Hematopoietic multipotent progenitor cell treated with erythropoietin and hydrocortisone succinate and interleukin-3 and kit ligand, for 17 days (in vitro differentiated cells): ENCODE results near the gene PKP4.
"Not testable (repeated sequence)": the region's sequence is repeated elsewhere in the genome, so short reads cannot be mapped to it uniquely, and the experiment has no call there.

Experiments used
- DNase-seq: peaks from one replicate; pipeline ENCODE4 v3.0.0-alpha.2; 2015; ENCODE audit warnings: low spot score

PKP4 gene

DNA sequence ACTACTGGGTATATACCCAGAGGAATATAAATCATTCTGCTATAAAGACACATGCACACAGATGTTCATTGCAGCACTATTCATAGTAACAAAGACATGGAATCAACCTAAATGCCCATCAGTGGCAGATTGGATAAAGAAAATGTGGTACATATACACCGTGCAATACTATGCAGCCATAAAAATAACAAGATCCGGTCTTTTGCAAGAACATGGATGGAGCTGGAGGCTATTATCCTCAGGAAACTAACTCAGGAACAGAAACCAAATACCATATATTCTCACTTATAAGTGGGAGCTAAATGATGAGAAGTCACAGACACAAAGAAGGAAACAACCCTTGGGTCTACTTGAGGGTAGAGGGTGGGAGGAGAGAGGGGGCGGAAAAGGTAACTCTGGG lies 16.5 kb downstream of the PKP4 start:
- DNase-seq = not testable (repeated sequence)

- DNase-seq = no peak
Measured at GRCh38 chr2:158473719-158474392, 17.1 kb downstream of the PKP4 start.

- DNase-seq = not testable (repeated sequence)
Measured at GRCh38 chr2:158474526-158475011, 17.8 kb downstream of the PKP4 start.

- DNase-seq = no peak
Measured at GRCh38 chr2:158477202-158477601, 20.4 kb downstream of the PKP4 start.

DNA sequence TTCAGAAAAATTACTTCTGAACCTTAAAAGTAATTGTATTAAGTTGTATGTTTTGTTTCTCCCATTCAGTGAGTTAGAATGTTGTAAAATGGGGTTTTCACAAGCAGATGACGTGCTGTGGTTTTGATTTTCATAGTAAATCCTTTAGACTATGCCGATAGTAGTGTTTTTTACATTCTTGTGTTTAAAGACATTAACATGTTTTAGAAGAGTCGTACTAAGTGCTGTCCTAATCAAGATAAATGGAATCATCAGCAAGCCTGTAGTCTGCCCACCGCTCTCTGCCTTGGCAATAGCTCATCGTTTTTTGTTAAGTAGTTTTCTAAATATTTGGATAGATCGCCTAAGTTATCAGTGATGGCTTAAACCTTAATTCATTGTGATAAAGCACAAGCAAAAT lies 21.5 kb downstream of the PKP4 start:
- DNase-seq = no peak

GRCh38 chr2:158478816-158479215 lies 22.1 kb downstream of the PKP4 start:
- no peak for DNase-seq

GRCh38 chr2:158481116-158481515 lies 24.4 kb downstream of the PKP4 start:
- no peak for DNase-seq

GRCh38 chr2:158482594-158482993 lies 25.8 kb downstream of the PKP4 start:
- no peak for DNase-seq

GRCh38 chr2:158484892-158485556 lies 28.3 kb downstream of the PKP4 start:
- no peak for DNase-seq

DNA sequence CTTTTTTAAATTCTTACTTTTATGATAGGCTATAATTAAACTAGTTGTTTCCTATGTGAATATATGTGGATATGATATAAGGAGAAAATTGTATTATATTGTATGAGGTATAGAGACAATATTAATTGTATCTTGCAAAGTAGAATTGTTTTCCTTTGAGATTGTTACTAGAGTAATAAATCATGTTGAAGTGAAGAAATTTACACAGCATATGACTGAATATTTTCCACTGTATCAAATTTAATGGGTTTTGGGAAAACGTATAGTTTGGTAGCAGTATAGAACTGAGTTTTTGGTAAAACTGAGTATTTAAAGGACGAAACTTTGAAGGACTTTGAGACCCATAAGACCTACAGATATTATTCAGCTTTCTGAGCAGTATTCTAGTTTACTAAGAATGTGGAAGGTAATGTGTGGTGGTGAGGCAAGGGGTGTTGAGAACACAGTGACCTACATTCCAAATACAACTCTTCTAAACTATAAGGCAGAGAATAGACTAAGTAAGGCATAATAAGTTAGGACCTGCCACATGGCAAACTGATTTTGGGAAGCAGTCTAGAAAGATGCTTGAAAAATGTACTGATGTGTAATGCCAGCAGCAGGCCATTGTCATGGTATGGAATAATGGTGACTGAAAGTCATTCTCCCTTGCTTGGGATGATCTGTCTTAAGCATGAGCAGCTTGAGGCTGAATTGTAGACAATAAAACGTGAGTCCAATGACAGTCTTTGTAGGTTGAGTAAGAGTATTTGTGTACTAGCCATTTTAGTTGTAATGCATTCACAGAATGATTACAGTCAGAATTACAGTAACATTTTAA lies 29.6 kb downstream of the PKP4 start:
- no peak for DNase-seq

DNA sequence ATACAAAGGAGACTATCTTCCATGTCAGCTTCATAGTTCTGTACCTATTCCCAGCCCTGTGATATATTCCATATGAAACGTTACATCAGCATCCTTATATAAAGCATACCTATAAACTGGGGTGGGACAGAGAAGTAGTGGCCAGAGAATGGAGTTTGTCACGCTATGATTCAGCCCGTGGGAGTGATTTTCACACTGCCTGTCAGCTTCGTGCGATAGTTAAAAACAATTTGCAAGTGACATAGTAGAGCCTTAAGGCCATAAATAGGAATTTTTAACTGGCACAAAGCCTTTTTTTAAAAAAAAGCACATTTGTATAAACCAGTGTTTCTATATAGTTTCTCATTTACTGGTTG lies 30.2 kb downstream of the PKP4 start:
- no peak for DNase-seq

GRCh38 chr2:158487419-158487818 lies 30.7 kb downstream of the PKP4 start:
- DNase-seq = no peak

- no peak for DNase-seq
Measured at GRCh38 chr2:158488442-158489216, 31.9 kb downstream of the PKP4 start.

DNA sequence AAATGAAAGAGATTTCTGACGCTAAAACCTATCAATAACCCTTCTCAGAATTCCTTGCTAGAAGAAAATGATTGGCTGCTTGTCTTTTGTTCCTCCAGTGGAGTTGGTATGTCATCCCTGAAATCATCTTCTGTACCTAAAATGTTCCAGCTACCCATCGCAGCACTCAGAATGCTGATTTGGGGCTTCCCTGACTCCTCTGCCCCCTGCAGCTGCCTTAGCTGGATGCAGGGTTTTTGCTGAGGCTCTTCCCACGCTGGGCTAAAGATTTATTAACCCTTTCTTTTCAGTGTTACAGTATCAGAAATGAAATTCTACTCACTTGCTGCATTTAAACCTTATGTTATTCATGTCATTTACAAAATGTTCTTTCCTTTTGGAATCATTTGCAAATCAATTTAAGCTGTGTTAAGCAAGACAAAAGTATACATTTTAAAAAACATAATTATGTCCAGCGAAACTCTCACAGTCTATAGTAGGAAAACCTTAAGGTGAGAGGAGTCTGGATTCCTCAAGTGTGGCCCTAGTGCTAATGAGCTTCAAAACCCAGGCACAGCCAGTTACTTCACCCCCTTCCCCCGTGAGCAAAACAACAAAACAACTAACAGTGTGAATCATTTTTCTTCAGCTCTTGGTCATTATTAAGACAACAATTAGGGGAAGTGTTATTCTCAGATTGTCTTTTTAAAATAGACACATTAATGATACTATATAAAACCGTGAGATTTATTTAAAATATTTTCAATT lies 32.8 kb downstream of the PKP4 start:
- no peak for DNase-seq

DNA sequence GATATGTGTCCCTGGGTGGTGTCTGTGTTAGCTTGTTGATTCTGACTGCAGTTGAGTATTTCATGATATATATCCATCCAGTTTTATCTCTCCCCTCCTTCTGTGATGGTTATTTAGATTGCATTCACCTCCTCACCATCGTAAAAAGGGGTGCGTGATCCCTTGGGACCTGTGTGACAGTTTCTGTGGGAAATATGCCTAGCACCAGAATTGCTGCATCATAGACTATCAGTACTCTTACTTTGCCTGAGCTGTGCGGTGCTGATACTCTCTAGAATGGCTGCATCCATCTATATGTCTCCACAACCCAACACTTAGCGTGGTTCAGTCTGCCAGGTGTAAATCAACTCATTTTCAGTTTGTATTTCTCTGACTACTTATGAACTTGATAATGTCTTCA lies 34.3 kb downstream of the PKP4 start:
- no peak for DNase-seq

DNA sequence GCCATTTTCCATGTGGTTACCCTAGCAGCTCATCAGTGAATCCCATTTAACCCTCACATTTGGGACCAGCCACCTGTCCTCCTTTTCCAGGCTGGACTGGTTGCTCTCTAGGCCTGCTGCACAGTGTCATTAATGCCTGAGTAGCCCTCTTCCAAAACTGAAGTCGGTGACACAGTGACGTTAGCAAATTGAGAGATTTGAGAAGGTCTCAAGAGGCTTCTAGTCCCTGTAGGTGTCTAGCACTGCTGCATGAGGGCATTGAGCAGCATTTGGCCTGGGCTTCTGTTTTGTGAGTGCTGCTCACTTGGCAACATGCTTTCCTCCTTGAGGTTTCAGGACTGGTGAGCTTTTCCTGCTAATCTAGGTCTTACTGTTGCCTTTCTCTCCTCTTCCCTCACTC lies 36.7 kb downstream of the PKP4 start:
- DNase-seq = no peak

DNA sequence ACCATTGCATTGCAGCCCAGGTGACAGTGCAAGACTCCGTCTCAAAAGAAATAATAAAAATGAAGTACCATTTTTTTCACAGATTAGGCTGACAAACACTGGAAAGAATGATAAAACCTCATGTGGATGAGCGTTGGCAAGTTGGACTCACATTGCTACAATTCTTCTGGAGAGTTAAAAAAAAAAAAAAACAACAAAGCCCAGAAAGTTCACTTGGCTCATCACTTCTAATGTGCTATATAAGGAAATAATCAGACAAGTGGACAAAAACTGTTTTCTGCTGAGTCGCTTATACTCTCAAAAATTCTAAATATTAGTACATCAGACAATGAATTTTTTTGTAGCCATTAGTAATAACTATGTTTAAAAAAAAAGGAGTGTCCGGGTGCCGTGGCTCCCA lies 38.4 kb downstream of the PKP4 start:
- no peak for DNase-seq

DNA sequence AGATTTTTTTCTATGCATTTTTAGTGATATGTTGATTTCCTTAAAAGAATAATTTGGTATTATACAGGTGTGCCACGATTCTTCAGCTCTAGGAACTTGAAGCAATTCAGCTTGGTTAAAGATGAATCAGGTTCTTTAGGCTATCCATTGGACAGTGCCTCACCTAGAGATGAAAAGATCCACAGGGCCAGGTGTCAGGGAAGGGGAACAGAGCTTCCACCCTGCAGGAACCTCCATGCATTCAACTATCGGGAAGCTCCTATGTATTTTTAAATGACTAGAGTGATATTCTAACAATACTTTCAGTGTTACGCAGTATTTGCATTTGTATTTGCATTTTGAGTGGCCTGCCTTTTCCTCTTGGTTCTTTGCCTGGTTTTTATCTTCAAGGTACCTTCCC lies 40.2 kb downstream of the PKP4 start:
- DNase-seq = no peak

DNA sequence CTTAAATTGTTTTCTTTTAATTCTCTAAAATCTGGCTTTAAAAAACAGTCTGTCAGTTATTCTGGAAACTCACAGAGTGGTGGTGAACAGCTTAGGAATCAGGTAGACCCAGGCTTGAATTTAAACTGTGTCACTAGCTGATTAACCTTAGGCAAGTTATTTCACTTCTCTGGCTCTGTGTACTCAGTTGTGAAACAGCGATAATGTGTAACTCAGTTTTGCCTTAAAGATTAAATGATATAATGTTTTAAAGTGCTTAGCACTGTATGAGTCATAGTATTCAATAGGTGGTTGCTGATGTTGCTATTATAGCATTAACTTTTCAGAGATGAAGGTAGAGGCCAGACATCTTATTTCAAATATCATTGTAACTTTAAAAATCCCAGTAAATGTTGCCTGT lies 40.7 kb downstream of the PKP4 start:
- DNase-seq = no peak

DNA sequence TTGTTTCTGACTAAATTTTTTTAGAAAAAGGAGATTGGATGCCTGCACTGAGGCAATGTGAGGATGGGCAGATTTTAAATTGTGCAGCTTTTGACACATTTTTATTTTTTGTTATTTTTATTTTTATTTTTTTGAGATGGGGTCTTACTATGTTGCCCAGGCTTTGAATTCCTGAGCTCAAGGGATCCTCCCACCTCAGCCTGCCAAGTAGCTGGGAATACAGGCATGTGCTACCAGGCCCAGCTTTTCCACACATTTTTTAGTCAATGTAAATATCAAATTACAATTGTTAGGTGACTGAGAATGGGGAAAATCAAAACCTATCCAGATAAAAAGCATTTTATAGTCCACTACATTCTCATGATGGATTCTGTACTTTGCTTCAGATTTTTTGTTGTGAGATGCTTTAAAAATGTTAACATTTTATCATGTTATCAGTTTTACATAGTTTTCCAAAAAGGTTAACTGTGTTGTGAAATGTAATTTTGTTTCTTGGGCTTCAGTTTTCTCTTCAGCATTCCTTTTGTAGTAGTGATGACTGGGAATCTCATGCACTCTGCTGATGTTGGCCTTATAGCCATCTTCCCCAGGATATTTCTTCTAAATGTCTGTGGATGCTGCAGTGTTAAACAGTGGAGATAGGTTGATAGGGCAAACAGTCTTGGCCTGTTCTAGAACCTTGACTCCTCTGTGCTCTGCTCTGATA lies 41.4 kb downstream of the PKP4 start:
- no peak for DNase-seq

GRCh38 chr2:158498749-158499136 lies 42.0 kb downstream of the PKP4 start:
- no peak for DNase-seq
